ENCODE measurements around the gene GABRP. TPM values are rescaled to one million over a fixed set of nuclear protein-coding genes. Genes with fewer than 3 reads are reported as not detected.

GABRP gene
- total and polyA plus RNA-seq, 12 donors, result 0.03 to 0.26 (median 0.13) TPM; not detected in 7

DNA sequence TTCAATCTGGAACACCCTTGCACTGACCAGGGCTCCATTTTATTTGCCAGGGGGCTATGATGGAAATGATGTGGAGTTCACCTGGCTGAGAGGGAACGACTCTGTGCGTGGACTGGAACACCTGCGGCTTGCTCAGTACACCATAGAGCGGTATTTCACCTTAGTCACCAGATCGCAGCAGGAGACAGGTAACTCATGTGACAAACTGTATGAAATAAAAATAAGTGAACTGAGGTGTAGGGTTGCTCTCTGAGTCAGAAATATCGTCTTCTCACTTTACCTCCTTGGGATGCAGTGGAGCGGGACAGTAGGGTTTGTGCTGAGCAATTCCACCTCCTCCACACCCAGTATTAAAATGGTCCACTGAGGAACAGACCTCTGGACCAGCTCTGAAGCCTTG, 22.1 kb downstream of the GABRP start:
- H3K36me3 ChIP-seq (replicated peaks in 1 of 2), result no peaks in the 10 kb centered on the region
- intact Hi-C loops (cut with DNase I), result loop anchor here in 1 of 2 donors (5.0 to 10.0 kb wide), 2 partner anchors 109 to 537 kb away; no protein-coding TSS in a partner anchor
- TF ChIP-seq, protein P1, sequence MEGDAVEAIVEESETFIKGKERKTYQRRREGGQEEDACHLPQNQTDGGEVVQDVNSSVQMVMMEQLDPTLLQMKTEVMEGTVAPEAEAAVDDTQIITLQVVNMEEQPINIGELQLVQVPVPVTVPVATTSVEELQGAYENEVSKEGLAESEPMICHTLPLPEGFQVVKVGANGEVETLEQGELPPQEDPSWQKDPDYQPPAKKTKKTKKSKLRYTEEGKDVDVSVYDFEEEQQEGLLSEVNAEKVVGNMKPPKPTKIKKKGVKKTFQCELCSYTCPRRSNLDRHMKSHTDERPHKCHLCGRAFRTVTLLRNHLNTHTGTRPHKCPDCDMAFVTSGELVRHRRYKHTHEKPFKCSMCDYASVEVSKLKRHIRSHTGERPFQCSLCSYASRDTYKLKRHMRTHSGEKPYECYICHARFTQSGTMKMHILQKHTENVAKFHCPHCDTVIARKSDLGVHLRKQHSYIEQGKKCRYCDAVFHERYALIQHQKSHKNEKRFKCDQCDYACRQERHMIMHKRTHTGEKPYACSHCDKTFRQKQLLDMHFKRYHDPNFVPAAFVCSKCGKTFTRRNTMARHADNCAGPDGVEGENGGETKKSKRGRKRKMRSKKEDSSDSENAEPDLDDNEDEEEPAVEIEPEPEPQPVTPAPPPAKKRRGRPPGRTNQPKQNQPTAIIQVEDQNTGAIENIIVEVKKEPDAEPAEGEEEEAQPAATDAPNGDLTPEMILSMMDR (IDR thresholded peaks at IDR 0.05), result no peak
- no peak for TF ChIP-seq POLR2A (IDR thresholded peaks at IDR 0.05)
- WGBS, 4 donors, result 87 to 96% (median 90%) methylated on average over 7 of the region's 7 CpGs
- no peaks in the 10 kb centered on the region for H3K4me1 ChIP-seq (replicated peaks in 1 of 2)
- H3K27me3 ChIP-seq, result peaks cover 2% of the 10 kb centered on the region
- H3K9me3 ChIP-seq (replicated peaks in 1 of 3), result no peaks in the 10 kb centered on the region
- no peak overlapping the region for H3K4me3 ChIP-seq
- H3K27ac ChIP-seq, result no peak overlapping the region
- DNase-seq, result no peak

DNA sequence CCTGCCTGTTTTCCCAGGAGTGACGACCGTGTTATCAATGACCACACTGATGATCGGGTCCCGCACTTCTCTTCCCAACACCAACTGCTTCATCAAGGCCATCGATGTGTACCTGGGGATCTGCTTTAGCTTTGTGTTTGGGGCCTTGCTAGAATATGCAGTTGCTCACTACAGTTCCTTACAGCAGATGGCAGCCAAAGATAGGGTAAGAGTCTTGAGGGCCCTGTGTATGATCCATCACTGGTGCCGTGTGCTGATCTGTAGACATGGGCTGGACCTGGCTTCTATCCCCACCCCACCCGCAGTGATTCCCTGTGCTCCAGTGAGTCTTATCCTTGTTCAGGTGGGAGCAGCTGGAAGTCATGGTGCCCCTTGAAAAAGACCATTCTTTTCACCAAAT, 26.0 kb downstream of the GABRP start:
- Histone ChIP-seq H3K27me3 (no peaks in the 10 kb centered on the region), H3K27ac (no peak overlapping the region), H3K36me3 (replicated peaks in 1 of 2) (no peaks in the 10 kb centered on the region), H3K4me1 (replicated peaks in 1 of 2) (no peaks in the 10 kb centered on the region), H3K4me3 (no peak overlapping the region), H3K9me3 (replicated peaks in 1 of 3) (no peaks in the 10 kb centered on the region)
- no peak for TF ChIP-seq POLR2A (IDR thresholded peaks at IDR 0.05)
- TF ChIP-seq, protein P1 (IDR thresholded peaks at IDR 0.05), result peak in 5 of 6 experiments; percentile 50 to 75 (median 62)
- intact Hi-C loops (cut with DNase I), result loop anchor here in 1 of 2 donors (5.0 to 10.0 kb wide), 2 partner anchors 105 to 533 kb away; no protein-coding TSS in a partner anchor
- WGBS, 4 donors, result 59 to 68% (median 61%) methylated on average over 6 to 7 of the region's 7 CpGs
- DNase-seq, result peak; percentile 28 to 64 (median 39)

GRCh38 chr5:170811719-170812118, 28.2 kb downstream of the GABRP start:
- Histone ChIP-seq H3K4me3 (no peak overlapping the region), H3K27ac (no peak overlapping the region), H3K27me3 (no peaks in the 10 kb centered on the region), H3K9me3 (replicated peaks in 1 of 3) (no peaks in the 10 kb centered on the region), H3K36me3 (replicated peaks in 1 of 2) (no peaks in the 10 kb centered on the region), H3K4me1 (replicated peaks in 1 of 2) (no peaks in the 10 kb centered on the region)
- WGBS, 4 donors, result 92 to 95% (median 94%) methylated on average over 4 of the region's 4 CpGs
- TF ChIP-seq POLR2A (IDR thresholded peaks at IDR 0.05), result no peak
- TF ChIP-seq, protein P1 (IDR thresholded peaks at IDR 0.05), result no peak
- DNase-seq, result no peak
- intact Hi-C loops (cut with DNase I), result no loop called here

DNA sequence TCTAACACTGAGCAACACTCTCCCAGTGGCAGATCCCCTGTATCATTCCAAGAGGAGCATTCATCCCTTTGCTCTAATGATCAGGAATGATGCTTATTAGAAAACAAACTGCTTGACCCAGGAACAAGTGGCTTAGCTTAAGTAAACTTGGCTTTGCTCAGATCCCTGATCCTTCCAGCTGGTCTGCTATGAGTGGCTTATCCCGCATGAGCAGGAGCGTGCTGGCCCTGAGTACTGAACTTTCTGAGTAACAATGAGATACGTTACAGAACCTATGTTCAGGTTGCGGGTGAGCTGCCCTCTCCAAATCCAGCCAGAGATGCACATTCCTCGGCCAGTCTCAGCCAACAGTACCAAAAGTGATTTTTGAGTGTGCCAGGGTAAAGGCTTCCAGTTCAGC, 29.7 kb downstream of the GABRP start:
- TF ChIP-seq, protein P1 (IDR thresholded peaks at IDR 0.05), result no peak
- WGBS, 4 donors, result 86 to 94% (median 88%) methylated on average over 5 of the region's 5 CpGs
- no peak overlapping the region for H3K4me3 ChIP-seq
- intact Hi-C loops (cut with DNase I), result no loop called here
- H3K27me3 ChIP-seq, result no peaks in the 10 kb centered on the region
- H3K36me3 ChIP-seq (replicated peaks in 1 of 2), result no peaks in the 10 kb centered on the region
- H3K27ac ChIP-seq, result no peak overlapping the region
- no peaks in the 10 kb centered on the region for H3K9me3 ChIP-seq (replicated peaks in 1 of 3)
- H3K4me1 ChIP-seq (replicated peaks in 1 of 2), result no peaks in the 10 kb centered on the region
- no peak for DNase-seq

Data from adrenal gland (tissue), 12 donors.